GM18951 (cell line): ENCODE measurements around the gene ZMAT3.

Source experiments
- POLR2A ChIP-seq: IDR thresholded peaks from 4 replicates; pipeline ENCODE4 v1.6.1; 2011; ENCODE audit warnings: mild to moderate bottlenecking; ENCODE audit not compliant: insufficient read length, insufficient read depth; ENCODE audit errors: extremely low read depth
- in situ Hi-C: fragments of 300-500 bp; cut with MboI; formaldehyde crosslinking; loops from one replicate; pipeline ENCODE4 v1.12.0; 2022; ENCODE audit warnings: low sequenced_read_pairs, mixed read lengths, inconsistent platforms; ENCODE audit not compliant: unreplicated experiment

The ZMAT3 gene

GRCh38 chr3:179071323-179072099, at the start of gene ZMAT3:
Gene ZMAT3, minus strand, starts transcription at chr3:179071809. Its CDS starts 4,057 bp downstream, at chr3:179067752.
- in situ Hi-C loops: no loop called here

DNA sequence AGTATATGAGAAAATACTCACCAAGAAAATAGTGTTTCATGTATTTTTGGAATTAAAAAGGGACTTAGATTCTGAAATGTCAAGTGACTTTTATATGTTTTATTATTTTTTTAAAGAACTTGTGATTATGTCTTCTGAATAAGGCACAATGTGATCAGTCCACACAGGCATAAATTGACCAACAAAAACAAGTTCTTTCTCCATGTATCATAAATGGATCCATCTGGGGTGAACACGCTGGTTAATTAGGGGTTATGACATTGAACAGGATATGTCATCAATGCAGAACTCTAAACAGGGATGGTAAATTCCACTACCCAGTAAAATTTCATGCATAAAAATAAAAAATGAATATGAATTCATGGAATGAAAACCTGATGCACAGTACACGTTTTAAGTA, 45.2 kb upstream of the ZMAT3 start:
- in situ Hi-C loops: loop anchor here (10.0 kb wide), 1 partner anchor 198 kb away; no protein-coding TSS in a partner anchor
- TF ChIP-seq POLR2A: no peak

More at GRCh38 chr3:179071323-179072099, at the start of gene ZMAT3:
- TF ChIP-seq POLR2A: peak; percentile 97

GRCh38 chr3:179115444-179115843, 43.8 kb upstream of the ZMAT3 start:
- in situ Hi-C loops: loop anchor here (10.0 kb wide), 1 partner anchor 199 kb away; no protein-coding TSS in a partner anchor

DNA sequence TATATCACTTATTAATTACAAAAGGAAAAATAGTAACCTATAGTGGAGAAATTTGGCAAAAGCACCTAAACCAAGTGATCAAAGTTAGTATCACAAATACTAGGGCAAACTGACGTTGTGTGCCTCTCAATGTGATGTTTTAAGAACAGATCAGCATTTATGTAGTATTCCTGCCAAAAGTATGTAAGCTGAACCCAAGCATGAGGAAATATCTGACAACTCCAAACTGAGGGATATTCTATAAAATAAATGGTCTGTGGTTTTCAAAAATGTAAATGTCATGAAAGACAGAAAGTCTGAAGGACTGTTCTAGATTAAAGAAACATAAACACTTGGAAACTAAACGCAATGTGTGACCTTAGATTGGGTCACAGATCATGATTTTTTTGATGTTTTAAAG, 42.3 kb upstream of the ZMAT3 start:
- TF ChIP-seq POLR2A: no peak
- in situ Hi-C loops: loop anchor here (10.0 kb wide), 1 partner anchor 201 kb away; no protein-coding TSS in a partner anchor

- no peak for TF ChIP-seq POLR2A
- in situ Hi-C loops: no loop called here
These were observed 36.5 kb upstream of the ZMAT3 start for GRCh38 chr3:179108086-179108485.

GRCh38 chr3:179107617-179108016, 36.0 kb upstream of the ZMAT3 start:
- no peak for TF ChIP-seq POLR2A
- in situ Hi-C loops: no loop called here

- in situ Hi-C loops: no loop called here
- no peak for TF ChIP-seq POLR2A
These were observed 34.3 kb upstream of the ZMAT3 start for GRCh38 chr3:179105881-179106280.

- TF ChIP-seq POLR2A: no peak
These were observed 29.0 kb upstream of the ZMAT3 start for GRCh38 chr3:179100652-179101051.

GRCh38 chr3:179098388-179099077, 26.9 kb upstream of the ZMAT3 start:
- in situ Hi-C loops: no loop called here
- TF ChIP-seq POLR2A: no peak

More at GRCh38 chr3:179100652-179101051, 29.0 kb upstream of the ZMAT3 start:
- in situ Hi-C loops: no loop called here

GRCh38 chr3:179093807-179094206, 22.2 kb upstream of the ZMAT3 start:
- no peak for TF ChIP-seq POLR2A
- in situ Hi-C loops: no loop called here

GRCh38 chr3:179091113-179091512, 19.5 kb upstream of the ZMAT3 start:
- TF ChIP-seq POLR2A: no peak
- in situ Hi-C loops: no loop called here

GRCh38 chr3:179088306-179088705, 16.7 kb upstream of the ZMAT3 start:
- in situ Hi-C loops: no loop called here
- TF ChIP-seq POLR2A: no peak

DNA sequence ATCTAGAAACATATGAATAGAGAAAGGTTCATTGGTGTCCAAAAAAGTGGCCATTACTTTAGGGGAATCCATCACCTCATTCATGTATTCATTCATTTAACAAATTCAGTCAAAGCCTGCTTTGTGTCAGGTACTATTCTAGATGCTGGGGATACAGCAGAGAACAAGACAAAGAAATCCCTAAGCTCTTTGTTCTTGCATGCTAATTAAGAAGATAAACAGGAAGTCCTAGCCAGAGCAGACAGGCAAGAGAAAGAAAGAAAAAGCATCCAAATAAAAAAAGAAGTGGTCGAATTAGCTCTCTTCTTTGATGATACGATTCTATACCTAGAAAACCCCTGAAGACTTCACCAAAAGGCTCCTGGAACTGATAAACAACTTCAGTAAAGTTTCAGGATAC, 12.4 kb upstream of the ZMAT3 start:
- in situ Hi-C loops: no loop called here
- no peak for TF ChIP-seq POLR2A

GRCh38 chr3:179082416-179082815, 10.8 kb upstream of the ZMAT3 start:
- in situ Hi-C loops: no loop called here
- no peak for TF ChIP-seq POLR2A

GRCh38 chr3:179081885-179082284, 10.3 kb upstream of the ZMAT3 start:
- no peak for TF ChIP-seq POLR2A
- in situ Hi-C loops: no loop called here
